GM23338 (cell line): ENCODE results near the gene FAM110A. TPM values are rescaled to one million over a fixed set of nuclear protein-coding genes. Genes with fewer than 3 reads are reported as not detected.

Source experiments
- ATAC-seq: fragments of 200-7000 bp; cut with Tn5 transposase; 3 replicates; pipeline ENCODE4 v1.9.1; 2020
- DNase-seq: peaks from one replicate; pipeline ENCODE4 v3.0.0-alpha.2; 2015; ENCODE audit warnings: low spot score
- H2AFZ ChIP-seq: fragments of 200-600 bp; sonication (generic); 2 replicates; pipeline ENCODE4 v1.8.0; 2016; ENCODE audit warnings: antibody characterized with exemption, mild to moderate bottlenecking, moderate library complexity
- H3F3A ChIP-seq: fragments of 200-600 bp; sonication (generic); replicated peaks from 2 replicates; pipeline ENCODE4 v1.8.0; 2017; ENCODE audit warnings: antibody characterized with exemption, mixed run types, low read depth
- H3K27ac ChIP-seq: fragments of 200-600 bp; sonication (generic); 2 replicates; pipeline ENCODE4 v1.6.1; 2016; ENCODE audit warnings: low read depth
- H3K27me3 ChIP-seq: fragments of 200-600 bp; sonication (generic); 2 replicates; pipeline ENCODE4 v1.8.0; 2016; ENCODE audit warnings: mild to moderate bottlenecking, mixed run types, moderate library complexity; ENCODE audit not compliant: insufficient read depth
- H3K36me3 ChIP-seq: fragments of 200-600 bp; sonication (generic); 2 replicates; pipeline ENCODE4 v1.8.0; 2016; ENCODE audit warnings: mild to moderate bottlenecking; ENCODE audit not compliant: insufficient read depth
- H3K4me1 ChIP-seq: fragments of 200-600 bp; sonication (generic); 2 replicates; pipeline ENCODE4 v1.8.0; 2016; ENCODE audit warnings: mild to moderate bottlenecking, moderate library complexity; ENCODE audit not compliant: insufficient read depth
- H3K4me2 ChIP-seq: fragments of 200-600 bp; sonication (generic); 2 replicates; pipeline ENCODE4 v1.7.1; 2017; ENCODE audit warnings: mixed run types
- H3K4me3 ChIP-seq: fragments of 200-600 bp; sonication (generic); 2 replicates; pipeline ENCODE4 v1.6.1; 2016; ENCODE audit warnings: mixed run types
- H3K79me2 ChIP-seq: fragments of 200-600 bp; sonication (generic); replicated peaks from 2 replicates; pipeline ENCODE4 v1.8.0; 2017; ENCODE audit warnings: mild to moderate bottlenecking; ENCODE audit not compliant: insufficient read depth
- H3K9me2 ChIP-seq: fragments of 200-600 bp; sonication (generic); 2 replicates; pipeline ENCODE4 v1.8.0; 2017; ENCODE audit not compliant: insufficient read depth
- H4K20me1 ChIP-seq: fragments of 200-600 bp; sonication (generic); replicated peaks from 2 replicates; pipeline ENCODE4 v1.8.0; 2017; ENCODE audit warnings: mild to moderate bottlenecking; ENCODE audit not compliant: insufficient read depth
- H3K27ac Mint-ChIP-seq: 2 replicates; pipeline ENCODE4 v1.8.0; 2020; ENCODE audit warnings: inconsistent platforms, mild to moderate bottlenecking, moderate library complexity, mixed read lengths
- H3K27me3 Mint-ChIP-seq: 3 replicates; pipeline ENCODE4 v1.8.0; 2022; ENCODE audit warnings: low read depth, mild to moderate bottlenecking, moderate library complexity, mixed read lengths, inconsistent platforms; ENCODE audit not compliant: insufficient read depth, poor library complexity
- H3K36me3 Mint-ChIP-seq: 3 replicates; pipeline ENCODE4 v1.8.0; 2021; ENCODE audit warnings: low read depth, mild to moderate bottlenecking, inconsistent platforms, moderate library complexity, mixed read lengths
- H3K4me1 Mint-ChIP-seq: 3 replicates; pipeline ENCODE4 v1.8.0; 2020; ENCODE audit warnings: mild to moderate bottlenecking, inconsistent platforms, mixed read lengths
- H3K4me3 Mint-ChIP-seq: 3 replicates; pipeline ENCODE4 v1.8.0; 2021; ENCODE audit warnings: moderate library complexity, mild to moderate bottlenecking, inconsistent platforms, mixed read lengths
- H3K9me3 Mint-ChIP-seq: 3 replicates; pipeline ENCODE4 v1.8.0; 2020; ENCODE audit warnings: moderate library complexity, mild to moderate bottlenecking, inconsistent platforms, mixed read lengths
- CREB1 ChIP-seq: fragments of 250-450 bp; sonication (Bioruptor Pico); IDR thresholded peaks from 2 replicates; pipeline ENCODE4 v1.5.0; 2020; ENCODE audit warnings: low read depth, mild to moderate bottlenecking, moderate library complexity
- CTCF ChIP-seq, 2 experiments: fragments of 200-600 bp in 1 of 2; sonication (generic) in 1 of 2; conservative IDR thresholded peaks; 2 replicates each; pipeline versions ENCODE4 v1.5.1 to v1.6.1; 2016 to 2017; ENCODE audit warnings: antibody characterized with exemption in 2 of 2, low read depth in 2 of 2, mild to moderate bottlenecking in 2 of 2, moderate library complexity in 1 of 2
- EZH2 ChIP-seq: fragments of 200-600 bp; sonication (generic); IDR thresholded peaks from one replicate; pipeline ENCODE4 v1.8.0; 2017; ENCODE audit warnings: antibody characterized with exemption, mild to moderate bottlenecking, low read depth; ENCODE audit not compliant: unreplicated experiment
- JUNB ChIP-seq: IDR thresholded peaks from one replicate; pipeline ENCODE4 v1.6.1; 2016; ENCODE audit warnings: antibody characterized with exemption; ENCODE audit not compliant: unreplicated experiment
- NANOG ChIP-seq: IDR thresholded peaks from 2 replicates; pipeline ENCODE4 v1.6.1; 2016; ENCODE audit warnings: antibody characterized with exemption, borderline replicate concordance
- REST ChIP-seq: IDR thresholded peaks from one replicate; pipeline ENCODE4 v1.6.1; 2018; ENCODE audit warnings: antibody characterized with exemption; ENCODE audit not compliant: unreplicated experiment
- ZNF114 ChIP-seq: fragments of 250-450 bp; sonication (Bioruptor Pico); IDR thresholded peaks from 2 replicates; pipeline ENCODE4 v1.5.0; 2020; ENCODE audit warnings: mild to moderate bottlenecking, moderate library complexity
- ZNF331 ChIP-seq: fragments of 250-450 bp; sonication (Bioruptor Pico); IDR thresholded peaks from 2 replicates; pipeline ENCODE4 v1.5.0; 2020; ENCODE audit warnings: low read depth, mild to moderate bottlenecking, moderate library complexity
- ZNF462 ChIP-seq: fragments of 250-450 bp; sonication (Bioruptor Pico); IDR thresholded peaks from 2 replicates; pipeline ENCODE4 v1.5.0; 2020; ENCODE audit warnings: mild to moderate bottlenecking, moderate library complexity
- polyA plus RNA-seq: library from polyadenylated mRNA; unstranded; fragments of >200 nt; fragmentation: Nextera tagmentation; extraction: Ambion mirVana; gene quantifications from 2 replicates; pipeline ENCODE4 v1.2.1, GENCODE V29; 2016
- total RNA-seq: library from RNA; depleted of rRNA; stranded (reverse); fragments of >200 nt; shearing (Covaris generic); gene quantifications from 2 replicates; pipeline ENCODE4 v1.2.3, GENCODE V29; 2014

FAM110A gene
- total and polyA plus RNA-seq, 2 experiments from 2014 or later: 10.7 to 13.7 TPM

- Histone ChIP-seq H3F3A (no peaks in the 10 kb centered on the region), H2AFZ (no peak overlapping the region), H3K27ac (no peak overlapping the region), H3K4me1 (no peaks in the 10 kb centered on the region), H3K27me3 (no peaks in the 10 kb centered on the region), H3K4me3 (no peak overlapping the region), H3K4me2 (no peak overlapping the region), H3K36me3 (no peaks in the 10 kb centered on the region), H3K79me2 (no peaks in the 10 kb centered on the region), H3K9me2 (no peaks in the 10 kb centered on the region), H4K20me1 (no peaks in the 10 kb centered on the region)
- Mint-ChIP-seq H3K4me3 (no peak overlapping the region; the same call in 2 of the 3 replicates), H3K4me1 (peaks cover 2% of the 10 kb centered on the region), H3K27ac (no peak overlapping the region), H3K9me3 (peaks cover 5% of the 10 kb centered on the region; the same call in 2 of the 3 replicates), H3K27me3 (peaks cover 20% of the 10 kb centered on the region), H3K36me3 (peaks cover 3% of the 10 kb centered on the region; the same call in 1 of the 3 replicates)
- TF ChIP-seq ZNF114 (CRISPR knock-in tag) (no peak), CTCF (conservative IDR thresholded peaks at IDR 0.05; ENCODE audit: low read depth in 2 of 2) (no peak), REST (no peak), EZH2 (no peak), JUNB (no peak), NANOG (no peak), ZNF331 (CRISPR knock-in tag) (no peak), CREB1 (no peak), ZNF462 (no peak)
- DNase-seq (no peak), ATAC-seq (no peak)
Observed at GRCh38 chr20:820323-820953, 13.1 kb upstream of the FAM110A start.
